Esophagus muscularis mucosa (tissue), 4 donors: Measurements from ENCODE around the gene HOXA9. TPM values are rescaled to one million over a fixed set of nuclear protein-coding genes. Genes with fewer than 3 reads are reported as not detected.
A peak's percentile ranks its signal among the peaks of the same experiment; 100 is the strongest.

Experiments used
- DNase-seq: peaks from one replicate; pipeline ENCODE4 v3.0.0-alpha.2; 2017; ENCODE audit errors: extremely low spot score
- H3K27ac ChIP-seq, 4 donors: fragments of 200-600 bp; sonication (generic); replicated peaks in 1 of 4; 1 replicate in 3 of 4; 2 replicates in 1 of 4; pipeline ENCODE4 v1.5.1; 2016 to 2019; ENCODE audit warnings: mild to moderate bottlenecking in 1 of 4
- H3K27me3 ChIP-seq, 4 donors: fragments of 200-600 bp; sonication (generic); one replicate each; pipeline versions ENCODE4 v1.5.1 to v1.6.0; 2016 to 2019
- H3K36me3 ChIP-seq, 4 donors: fragments of 200-600 bp; sonication (generic); one replicate each; pipeline ENCODE4 v1.5.1; 2016 to 2019
- H3K4me1 ChIP-seq, 4 donors: fragments of 200-600 bp; sonication (generic); one replicate each; pipeline ENCODE4 v1.5.1; 2016 to 2019
- H3K4me3 ChIP-seq, 4 donors: fragments of 200-600 bp; sonication (generic); 1 replicate in 2 of 4; 2 replicates in 2 of 4; pipeline ENCODE4 v1.5.1; 2016 to 2019; ENCODE audit warnings: mild to moderate bottlenecking in 4 of 4, moderate library complexity in 1 of 4
- H3K9me3 ChIP-seq, 4 donors: fragments of 200-600 bp; sonication (generic); 1 replicate in 3 of 4; 2 replicates in 1 of 4; pipeline ENCODE4 v1.5.1; 2016 to 2019
- EP300 ChIP-seq: sonication (generic); formaldehyde crosslinking; IDR thresholded peaks from one replicate; pipeline ENCODE4 v1.6.1; 2017; ENCODE audit warnings: antibody characterized with exemption
- POLR2A ChIP-seq: fragments of 450-650 bp; IDR thresholded peaks from one replicate; pipeline ENCODE4 v1.6.1; 2017; ENCODE audit warnings: antibody characterized with exemption, moderate library complexity, mild to moderate bottlenecking, low read depth
- POLR2AphosphoS5 ChIP-seq, 2 donors: sonication (generic); formaldehyde crosslinking; IDR thresholded peaks; one replicate each; pipeline ENCODE4 v1.6.1; 2017; ENCODE audit warnings: antibody characterized with exemption in 2 of 2
- WGBS: methylation state at CpG from one replicate; pipeline ENCODE4 v1.1.5; 2018; 5-methylcytosine and 5-hydroxymethylcytosine counted together
- intact Hi-C: fragments of 100-400 bp; cut with DNase I; formaldehyde crosslinking; loops from one replicate; pipeline ENCODE4 v1.15.1; 2023
- total RNA-seq, 4 donors: library from RNA; depleted of rRNA; stranded (reverse); fragments of >200 nt; gene quantifications; one replicate each; pipeline versions ENCODE4 v1.1.0 to v1.2.1, GENCODE V29; 2016
- TF ChIP-seq, protein P1 (sequence below), 3 experiments: fragments of 200-600 bp in 2 of 3; fragments of 450-650 bp in 1 of 3; sonication (generic) in 2 of 3; IDR thresholded peaks; one replicate each; pipeline ENCODE4 v1.5.1; 2017 to 2019; ENCODE audit warnings: antibody characterized with exemption in 3 of 3, mild to moderate bottlenecking in 2 of 3, moderate library complexity in 1 of 3

HOXA9 gene
- under 1 TPM in 1 of 4 donors, not detected in 3; 0.50 TPM for total RNA-seq

DNA sequence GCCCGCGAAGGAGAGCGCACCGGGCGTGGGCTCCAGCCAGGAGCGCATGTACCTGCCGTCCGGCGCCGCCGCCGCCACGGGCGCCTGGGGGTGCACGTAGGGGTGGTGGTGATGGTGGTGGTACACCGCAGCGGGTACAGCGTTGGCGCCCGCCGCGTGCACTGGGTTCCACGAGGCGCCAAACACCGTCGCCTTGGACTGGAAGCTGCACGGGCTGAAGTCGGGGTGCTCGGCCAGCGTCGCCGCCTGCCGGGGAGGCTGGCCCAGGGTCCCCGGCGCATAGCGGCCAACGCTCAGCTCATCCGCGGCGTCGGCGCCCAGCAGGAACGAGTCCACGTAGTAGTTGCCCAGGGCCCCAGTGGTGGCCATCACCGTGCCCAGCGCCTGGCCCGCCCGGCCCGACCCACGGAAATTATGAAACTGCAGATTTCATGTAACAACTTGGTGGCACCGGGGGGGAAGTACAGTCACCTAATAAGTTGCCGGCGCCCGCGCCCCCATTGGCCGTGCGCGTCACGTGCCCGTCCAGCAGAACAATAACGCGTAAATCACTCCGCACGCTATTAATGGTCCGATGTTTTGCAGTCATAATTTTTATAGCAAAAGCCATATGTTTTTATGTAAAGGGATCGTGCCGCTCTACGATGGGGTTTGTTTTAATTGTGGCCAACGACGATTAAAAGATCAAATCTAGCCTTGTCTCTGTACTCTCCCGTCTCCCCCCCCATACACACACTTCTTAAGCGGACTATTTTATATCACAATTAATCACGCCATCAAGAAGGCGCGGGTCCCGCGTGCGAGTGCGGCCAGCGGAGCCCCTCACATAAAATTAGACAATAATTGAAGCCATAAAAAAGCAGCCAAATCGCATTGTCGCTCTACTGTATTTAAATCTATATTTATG lies at the start of gene HOXA9:
HOXA9 (minus strand) TSS at position 449 of the 907 bp plus-strand sequence; CDS start at position 369, 80 bp downstream.
- 7% methylated on average over 37 of the region's 82 CpGs for WGBS
- H3K4me3 ChIP-seq = peak within 1 kb of the TSS; percentile 21 to 31 (median 25)
- TF ChIP-seq POLR2A (no peak), POLR2AphosphoS5 (IDR thresholded peaks at IDR 0.05) (no peak), EP300 (no peak)
- TF ChIP-seq, protein P1, sequence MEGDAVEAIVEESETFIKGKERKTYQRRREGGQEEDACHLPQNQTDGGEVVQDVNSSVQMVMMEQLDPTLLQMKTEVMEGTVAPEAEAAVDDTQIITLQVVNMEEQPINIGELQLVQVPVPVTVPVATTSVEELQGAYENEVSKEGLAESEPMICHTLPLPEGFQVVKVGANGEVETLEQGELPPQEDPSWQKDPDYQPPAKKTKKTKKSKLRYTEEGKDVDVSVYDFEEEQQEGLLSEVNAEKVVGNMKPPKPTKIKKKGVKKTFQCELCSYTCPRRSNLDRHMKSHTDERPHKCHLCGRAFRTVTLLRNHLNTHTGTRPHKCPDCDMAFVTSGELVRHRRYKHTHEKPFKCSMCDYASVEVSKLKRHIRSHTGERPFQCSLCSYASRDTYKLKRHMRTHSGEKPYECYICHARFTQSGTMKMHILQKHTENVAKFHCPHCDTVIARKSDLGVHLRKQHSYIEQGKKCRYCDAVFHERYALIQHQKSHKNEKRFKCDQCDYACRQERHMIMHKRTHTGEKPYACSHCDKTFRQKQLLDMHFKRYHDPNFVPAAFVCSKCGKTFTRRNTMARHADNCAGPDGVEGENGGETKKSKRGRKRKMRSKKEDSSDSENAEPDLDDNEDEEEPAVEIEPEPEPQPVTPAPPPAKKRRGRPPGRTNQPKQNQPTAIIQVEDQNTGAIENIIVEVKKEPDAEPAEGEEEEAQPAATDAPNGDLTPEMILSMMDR (IDR thresholded peaks at IDR 0.05) = no peak
- peaks cover 27 to 100% (median 92%) of the 10 kb centered on the region in 4 donors for H3K27me3 ChIP-seq
- no peaks in the 10 kb centered on the region for H3K9me3 ChIP-seq
- intact Hi-C loops = no loop called here
- no peaks in the 10 kb centered on the region for H3K36me3 ChIP-seq
- H3K27ac ChIP-seq = no peak within 1 kb of the TSS
- H3K4me1 ChIP-seq = peaks cover 25 to 64% (median 55%) of the 10 kb centered on the region in 4 donors
- no peak for DNase-seq

DNA sequence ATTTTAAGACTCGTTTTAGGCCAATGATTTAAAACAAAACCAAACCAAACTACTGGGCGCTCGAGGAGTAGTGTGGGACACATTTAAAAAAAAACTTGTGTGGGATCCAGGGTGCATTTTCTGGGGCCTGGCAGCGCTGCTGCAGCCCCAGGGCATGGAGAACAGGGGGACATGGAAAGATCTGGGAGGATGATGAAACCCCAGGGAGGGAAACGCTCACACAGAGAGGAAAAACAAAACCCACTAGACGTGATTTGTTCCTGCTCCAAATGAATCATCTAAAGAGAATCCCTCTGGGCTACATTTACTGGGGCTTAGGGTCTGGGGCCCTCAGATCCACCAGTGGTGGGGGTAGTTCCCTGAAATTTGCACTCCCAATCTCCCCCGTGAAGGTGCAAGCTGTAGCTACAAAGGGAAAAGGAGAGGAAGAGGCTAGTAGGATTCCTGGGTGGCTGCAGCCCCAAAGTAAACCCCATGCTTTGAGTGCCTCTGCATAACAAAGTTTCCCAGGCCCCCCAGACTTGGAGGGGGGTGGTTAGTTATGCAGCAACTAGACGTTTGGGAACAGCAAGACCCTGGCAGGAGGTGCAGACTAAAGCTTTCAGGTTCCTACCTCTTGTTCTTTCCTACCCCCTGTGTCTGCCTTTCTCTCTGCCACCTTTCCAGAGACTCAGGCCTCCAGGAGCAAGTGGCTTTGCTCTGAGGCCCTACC lies 49.1 kb upstream of the HOXA9 start:
- 76% methylated on average over 8 of the region's 8 CpGs for WGBS
- no peak for DNase-seq
- Histone ChIP-seq H3K27me3 (peaks cover 0 to 98% (median 42%) of the 10 kb centered on the region in 4 donors), H3K4me3 (no peak overlapping the region), H3K36me3 (no peaks in the 10 kb centered on the region), H3K4me1 (peaks cover 16 to 28% (median 22%) of the 10 kb centered on the region in 4 donors), H3K27ac (no peak overlapping the region), H3K9me3 (no peaks in the 10 kb centered on the region)
- intact Hi-C loops = loop anchor here (5.0 kb wide), 1 partner anchor 363 kb away; no protein-coding TSS in a partner anchor
- no peak for TF ChIP-seq EP300
- no peak for TF ChIP-seq POLR2A
- TF ChIP-seq POLR2AphosphoS5 (IDR thresholded peaks at IDR 0.05) = no peak
- TF ChIP-seq, protein P1 (IDR thresholded peaks at IDR 0.05) = no peak

DNA sequence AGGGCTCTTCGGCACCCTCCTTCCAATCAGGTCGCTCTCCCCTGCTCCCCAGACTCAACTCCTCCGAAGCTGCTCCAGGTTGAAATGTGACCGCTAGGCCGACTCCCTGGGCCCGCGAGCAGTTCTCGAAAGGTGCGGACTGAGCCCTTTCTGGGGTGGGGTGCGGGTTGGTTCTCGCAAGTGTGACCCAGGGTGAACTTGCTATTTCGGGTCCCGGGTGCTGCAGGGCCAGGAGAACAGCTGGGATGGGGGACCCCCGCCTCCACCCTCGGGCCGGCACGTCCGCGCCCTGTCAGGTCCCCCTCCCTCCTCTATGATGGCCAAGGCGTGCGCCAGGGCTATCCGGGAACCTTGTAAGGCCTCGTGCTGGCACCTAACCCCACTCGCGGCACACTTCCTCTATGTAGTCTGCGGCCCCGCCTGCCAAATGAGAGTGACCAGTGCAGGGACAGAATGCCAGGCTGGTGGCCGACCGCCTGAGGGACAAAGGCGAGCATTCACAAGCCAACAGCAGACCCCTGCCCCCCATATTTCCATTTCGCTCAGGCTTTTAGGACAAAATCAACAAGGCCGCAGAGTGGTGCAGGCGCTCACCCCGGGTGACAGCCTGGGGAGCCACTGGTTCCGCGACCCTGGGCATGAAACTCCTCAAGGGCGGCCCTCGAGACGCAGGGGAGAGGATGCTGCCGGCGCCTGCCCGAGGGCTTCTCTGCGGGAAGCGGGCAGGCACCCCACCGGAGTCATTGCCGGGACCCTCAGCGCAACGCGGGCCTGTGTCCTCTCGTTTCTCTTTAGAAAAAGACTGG lies 48.3 kb upstream of the HOXA9 start:
- no peaks in the 10 kb centered on the region for H3K36me3 ChIP-seq
- H3K27ac ChIP-seq = no peak overlapping the region
- TF ChIP-seq EP300 = no peak
- TF ChIP-seq POLR2A = no peak
- TF ChIP-seq, protein P1 (IDR thresholded peaks at IDR 0.05) = no peak
- no peak for TF ChIP-seq POLR2AphosphoS5 (IDR thresholded peaks at IDR 0.05)
- H3K4me3 ChIP-seq = peak overlapping the region in 2 of 4 donors; percentile 5 to 20
- peaks cover 16 to 28% (median 22%) of the 10 kb centered on the region in 4 donors for H3K4me1 ChIP-seq
- no peak for DNase-seq
- WGBS = 44% methylated on average over 23 of the region's 50 CpGs
- intact Hi-C loops = loop anchor here (5.0 kb wide), 1 partner anchor 364 kb away; no protein-coding TSS in a partner anchor
- H3K9me3 ChIP-seq = no peaks in the 10 kb centered on the region
- peaks cover 0 to 98% (median 42%) of the 10 kb centered on the region in 4 donors for H3K27me3 ChIP-seq
